HepG2 (cell line): ENCODE measurements around the gene CASKIN1. TPM values are rescaled to one million over a fixed set of nuclear protein-coding genes. Genes with fewer than 3 reads are reported as not detected.

ENCODE experiments used
- HNRNPL ChIP-seq: fragments of 200-400 bp; formaldehyde crosslinking; IDR thresholded peaks from 2 replicates; pipeline ENCODE4 v1.6.1; 2017; ENCODE audit warnings: mild to moderate bottlenecking, low read depth, low read length
- HOXA3 ChIP-seq: sonication (generic); formaldehyde crosslinking; IDR thresholded peaks from 2 replicates; pipeline ENCODE4 v1.5.0; 2020; ENCODE audit warnings: missing genetic modification reagents
- MBNL3 ChIP-seq: fragments of 250-450 bp; sonication (Bioruptor Pico); conservative IDR thresholded peaks from 2 replicates; pipeline ENCODE4 v1.8.0; 2022; ENCODE audit warnings: mild to moderate bottlenecking, inconsistent platforms
- RBM22 ChIP-seq: fragments of 200-400 bp; formaldehyde crosslinking; optimal IDR thresholded peaks from 2 replicates; pipeline ENCODE3; 2017; ENCODE audit warnings: mild to moderate bottlenecking, low read length, moderate library complexity
- SOX13 ChIP-seq, 3 experiments: fragments of 450-650 bp in 1 of 3; sonication (generic) in 1 of 3; formaldehyde crosslinking in 1 of 3; IDR thresholded peaks in 2 of 3; conservative IDR thresholded peaks in 1 of 3; 2 replicates each; pipeline versions ENCODE4 v1.5.0 to v1.6.1; 2016 to 2020; ENCODE audit warnings: antibody characterized with exemption in 1 of 3, mild to moderate bottlenecking in 1 of 3, missing compliant biosample characterization in 1 of 3, missing genetic modification reagents in 1 of 3, moderate library complexity in 1 of 3
- SRSF1 ChIP-seq: fragments of 200-400 bp; formaldehyde crosslinking; optimal IDR thresholded peaks from 2 replicates; pipeline ENCODE3; 2017; ENCODE audit warnings: mild to moderate bottlenecking, low read depth, low read length, moderate library complexity
- SRY ChIP-seq: sonication (generic); formaldehyde crosslinking; IDR thresholded peaks from 2 replicates; pipeline ENCODE4 v1.8.0; 2022; ENCODE audit warnings: mild to moderate bottlenecking, missing genetic modification reagents
- ZFP90 ChIP-seq: sonication (generic); formaldehyde crosslinking; IDR thresholded peaks from 2 replicates; pipeline ENCODE4 v1.8.0; 2022; ENCODE audit warnings: missing genetic modification reagents, mild to moderate bottlenecking, inconsistent platforms, borderline replicate concordance
- ZFYVE20 ChIP-seq: sonication (generic); formaldehyde crosslinking; IDR thresholded peaks from 2 replicates; pipeline ENCODE4 v1.8.0; 2023; ENCODE audit warnings: low read depth, mild to moderate bottlenecking, moderate library complexity, missing genetic modification reagents, borderline replicate concordance
- ZNF101 ChIP-seq: sonication (generic); formaldehyde crosslinking; IDR thresholded peaks from 2 replicates; pipeline ENCODE4 v1.4.0; 2020; ENCODE audit warnings: mild to moderate bottlenecking, low read depth, missing genetic modification reagents, borderline replicate concordance
- ZNF136 ChIP-seq: sonication (generic); formaldehyde crosslinking; IDR thresholded peaks from 2 replicates; pipeline ENCODE4 v1.8.1; 2022; ENCODE audit warnings: low read depth, mild to moderate bottlenecking, moderate library complexity, missing genetic modification reagents
- ZNF3 ChIP-seq: IDR thresholded peaks from 2 replicates; pipeline ENCODE4 v1.7.0; 2017; ENCODE audit warnings: inconsistent platforms
- ZNF703 ChIP-seq: sonication (generic); formaldehyde crosslinking; IDR thresholded peaks from 2 replicates; pipeline ENCODE4 v1.5.1; 2020; ENCODE audit warnings: missing genetic modification reagents, mild to moderate bottlenecking, moderate library complexity, borderline replicate concordance
- ZNF75D ChIP-seq: sonication (generic); formaldehyde crosslinking; IDR thresholded peaks from 2 replicates; pipeline ENCODE4 v1.8.1; 2023; ENCODE audit warnings: missing genetic modification reagents, mild to moderate bottlenecking, borderline replicate concordance
- ZNF83 ChIP-seq: sonication (generic); formaldehyde crosslinking; IDR thresholded peaks from 2 replicates; pipeline ENCODE4 v1.4.0; 2020; ENCODE audit warnings: missing genetic modification reagents, mild to moderate bottlenecking, borderline replicate concordance
- polyA plus RNA-seq, 8 experiments: library from polyadenylated mRNA; depleted of rRNA in 3 of 8; stranded (reverse) in 7 of 8; unstranded in 1 of 8; fragments of >200 nt; fragmentation: Illumina TruSeq in 4 of 8; extraction: Trizol in 4 of 8; gene quantifications; 2 replicates each; pipeline versions ENCODE4 v1.2.1 to v1.2.3, GENCODE V29; 2011 to 2016; ENCODE audit warnings: low read depth in 4 of 8, missing spikeins in 1 of 8, mixed read lengths in 1 of 8; ENCODE audit not compliant: insufficient read depth in 1 of 8
- total RNA-seq, 5 experiments: library from RNA; depleted of rRNA; stranded (reverse); fragments of >200 nt; fragmentation: Illumina TruSeq; extraction: Trizol; gene quantifications; 2 replicates each; pipeline ENCODE4 v1.2.3, GENCODE V29; 2016; ENCODE audit warnings: low read depth in 1 of 5
- TF ChIP-seq, protein P1 (sequence below): sonication (generic); formaldehyde crosslinking; IDR thresholded peaks from 2 replicates; pipeline ENCODE4 v1.5.0; 2020; ENCODE audit warnings: mild to moderate bottlenecking, missing genetic modification reagents, borderline replicate concordance
- TF ChIP-seq, protein P2 (sequence below): sonication (generic); formaldehyde crosslinking; IDR thresholded peaks from 2 replicates; pipeline ENCODE4 v1.9.0; 2022; ENCODE audit warnings: missing genetic modification reagents, mild to moderate bottlenecking, borderline replicate concordance
- TF ChIP-seq, protein P3 (sequence below): sonication (generic); formaldehyde crosslinking; IDR thresholded peaks from 2 replicates; pipeline ENCODE4 v1.5.0; 2020; ENCODE audit warnings: missing genetic modification reagents

The CASKIN1 gene
- total and polyA plus RNA-seq, 2 of the 13 experiments (the other 11 are each of a cell fraction or from before 2014, with no cell fraction given) = 1.2 to 2.2 TPM

DNA sequence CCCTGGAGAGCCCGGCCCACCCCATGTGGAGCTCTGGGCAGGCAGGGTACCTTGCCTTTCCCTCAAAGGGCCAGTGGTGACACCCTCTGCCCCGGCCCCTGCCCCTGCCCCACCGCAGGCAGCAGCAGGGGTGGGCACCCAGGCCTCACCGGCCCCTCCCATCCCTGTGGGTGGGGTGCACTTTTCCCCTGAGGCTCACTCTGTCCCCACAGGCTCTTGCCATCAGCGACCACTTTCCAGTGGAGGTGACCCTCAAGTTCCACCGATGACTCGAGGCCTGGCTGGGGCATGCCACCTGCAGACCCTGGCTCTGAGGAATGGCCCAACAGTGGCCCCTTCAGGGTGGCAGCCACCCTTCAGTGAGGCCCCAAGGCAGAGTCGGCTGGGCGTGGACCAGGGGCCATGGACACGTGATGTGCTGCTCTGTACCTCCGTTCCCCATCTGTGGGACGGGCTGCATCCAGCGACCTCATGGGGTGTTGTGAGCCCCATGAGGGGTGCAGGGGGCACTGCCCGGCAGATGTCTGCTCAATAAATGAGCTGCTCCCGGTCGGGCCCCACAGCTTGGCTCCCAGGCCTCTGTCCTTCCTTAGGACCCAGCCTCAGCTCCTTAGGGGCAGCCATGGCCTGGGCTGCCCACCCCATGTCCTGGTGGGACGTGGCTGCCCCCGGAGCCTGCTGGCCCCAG, 41.9 kb upstream of the CASKIN1 start (continued):
- TF ChIP-seq, protein P1, sequence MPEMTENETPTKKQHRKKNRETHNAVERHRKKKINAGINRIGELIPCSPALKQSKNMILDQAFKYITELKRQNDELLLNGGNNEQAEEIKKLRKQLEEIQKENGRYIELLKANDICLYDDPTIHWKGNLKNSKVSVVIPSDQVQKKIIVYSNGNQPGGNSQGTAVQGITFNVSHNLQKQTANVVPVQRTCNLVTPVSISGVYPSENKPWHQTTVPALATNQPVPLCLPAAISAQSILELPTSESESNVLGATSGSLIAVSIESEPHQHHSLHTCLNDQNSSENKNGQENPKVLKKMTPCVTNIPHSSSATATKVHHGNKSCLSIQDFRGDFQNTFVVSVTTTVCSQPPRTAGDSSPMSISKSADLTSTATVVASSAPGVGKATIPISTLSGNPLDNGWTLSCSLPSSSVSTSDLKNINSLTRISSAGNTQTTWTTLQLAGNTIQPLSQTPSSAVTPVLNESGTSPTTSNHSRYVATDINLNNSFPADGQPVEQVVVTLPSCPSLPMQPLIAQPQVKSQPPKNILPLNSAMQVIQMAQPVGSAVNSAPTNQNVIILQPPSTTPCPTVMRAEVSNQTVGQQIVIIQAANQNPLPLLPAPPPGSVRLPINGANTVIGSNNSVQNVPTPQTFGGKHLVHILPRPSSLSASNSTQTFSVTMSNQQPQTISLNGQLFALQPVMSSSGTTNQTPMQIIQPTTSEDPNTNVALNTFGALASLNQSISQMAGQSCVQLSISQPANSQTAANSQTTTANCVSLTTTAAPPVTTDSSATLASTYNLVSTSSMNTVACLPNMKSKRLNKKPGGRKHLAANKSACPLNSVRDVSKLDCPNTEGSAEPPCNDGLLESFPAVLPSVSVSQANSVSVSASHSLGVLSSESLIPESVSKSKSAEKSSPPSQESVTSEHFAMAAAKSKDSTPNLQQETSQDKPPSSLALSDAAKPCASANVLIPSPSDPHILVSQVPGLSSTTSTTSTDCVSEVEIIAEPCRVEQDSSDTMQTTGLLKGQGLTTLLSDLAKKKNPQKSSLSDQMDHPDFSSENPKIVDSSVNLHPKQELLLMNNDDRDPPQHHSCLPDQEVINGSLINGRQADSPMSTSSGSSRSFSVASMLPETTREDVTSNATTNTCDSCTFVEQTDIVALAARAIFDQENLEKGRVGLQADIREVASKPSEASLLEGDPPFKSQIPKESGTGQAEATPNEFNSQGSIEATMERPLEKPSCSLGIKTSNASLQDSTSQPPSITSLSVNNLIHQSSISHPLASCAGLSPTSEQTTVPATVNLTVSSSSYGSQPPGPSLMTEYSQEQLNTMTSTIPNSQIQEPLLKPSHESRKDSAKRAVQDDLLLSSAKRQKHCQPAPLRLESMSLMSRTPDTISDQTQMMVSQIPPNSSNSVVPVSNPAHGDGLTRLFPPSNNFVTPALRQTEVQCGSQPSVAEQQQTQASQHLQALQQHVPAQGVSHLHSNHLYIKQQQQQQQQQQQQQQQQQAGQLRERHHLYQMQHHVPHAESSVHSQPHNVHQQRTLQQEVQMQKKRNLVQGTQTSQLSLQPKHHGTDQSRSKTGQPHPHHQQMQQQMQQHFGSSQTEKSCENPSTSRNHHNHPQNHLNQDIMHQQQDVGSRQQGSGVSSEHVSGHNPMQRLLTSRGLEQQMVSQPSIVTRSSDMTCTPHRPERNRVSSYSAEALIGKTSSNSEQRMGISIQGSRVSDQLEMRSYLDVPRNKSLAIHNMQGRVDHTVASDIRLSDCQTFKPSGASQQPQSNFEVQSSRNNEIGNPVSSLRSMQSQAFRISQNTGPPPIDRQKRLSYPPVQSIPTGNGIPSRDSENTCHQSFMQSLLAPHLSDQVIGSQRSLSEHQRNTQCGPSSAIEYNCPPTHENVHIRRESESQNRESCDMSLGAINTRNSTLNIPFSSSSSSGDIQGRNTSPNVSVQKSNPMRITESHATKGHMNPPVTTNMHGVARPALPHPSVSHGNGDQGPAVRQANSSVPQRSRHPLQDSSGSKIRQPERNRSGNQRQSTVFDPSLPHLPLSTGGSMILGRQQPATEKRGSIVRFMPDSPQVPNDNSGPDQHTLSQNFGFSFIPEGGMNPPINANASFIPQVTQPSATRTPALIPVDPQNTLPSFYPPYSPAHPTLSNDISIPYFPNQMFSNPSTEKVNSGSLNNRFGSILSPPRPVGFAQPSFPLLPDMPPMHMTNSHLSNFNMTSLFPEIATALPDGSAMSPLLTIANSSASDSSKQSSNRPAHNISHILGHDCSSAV = no peak
- TF ChIP-seq ZNF136 (no peak), ZNF3 (CRISPR knock-in tag) (no peak), ZFP90 (CRISPR knock-in tag) (no peak), RBM22 (peak; percentile 92), ZNF703 (CRISPR knock-in tag) (no peak), ZNF75D (CRISPR knock-in tag) (no peak), ZFYVE20 (CRISPR knock-in tag) (no peak), ZNF83 (CRISPR knock-in tag) (no peak), SRSF1 (no peak), ZNF101 (CRISPR knock-in tag) (no peak), HNRNPL (peak; percentile 80), HOXA3 (CRISPR knock-in tag) (peak; percentile 1), SOX13 (IDR thresholded peaks at IDR 0.05) (no peak), SOX13 (CRISPR knock-in tag; conservative IDR thresholded peaks at IDR 0.05 in 1 of 2, IDR thresholded peaks at IDR 0.05 in 1 of 2) (no peak), MBNL3 (CRISPR knock-in tag) (no peak), SRY (CRISPR knock-in tag) (no peak)
- TF ChIP-seq, protein P2, sequence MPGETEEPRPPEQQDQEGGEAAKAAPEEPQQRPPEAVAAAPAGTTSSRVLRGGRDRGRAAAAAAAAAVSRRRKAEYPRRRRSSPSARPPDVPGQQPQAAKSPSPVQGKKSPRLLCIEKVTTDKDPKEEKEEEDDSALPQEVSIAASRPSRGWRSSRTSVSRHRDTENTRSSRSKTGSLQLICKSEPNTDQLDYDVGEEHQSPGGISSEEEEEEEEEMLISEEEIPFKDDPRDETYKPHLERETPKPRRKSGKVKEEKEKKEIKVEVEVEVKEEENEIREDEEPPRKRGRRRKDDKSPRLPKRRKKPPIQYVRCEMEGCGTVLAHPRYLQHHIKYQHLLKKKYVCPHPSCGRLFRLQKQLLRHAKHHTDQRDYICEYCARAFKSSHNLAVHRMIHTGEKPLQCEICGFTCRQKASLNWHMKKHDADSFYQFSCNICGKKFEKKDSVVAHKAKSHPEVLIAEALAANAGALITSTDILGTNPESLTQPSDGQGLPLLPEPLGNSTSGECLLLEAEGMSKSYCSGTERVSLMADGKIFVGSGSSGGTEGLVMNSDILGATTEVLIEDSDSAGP (CRISPR knock-in tag) = peak; percentile 40; the same call in 1 of the 2 replicates
- TF ChIP-seq, protein P3, sequence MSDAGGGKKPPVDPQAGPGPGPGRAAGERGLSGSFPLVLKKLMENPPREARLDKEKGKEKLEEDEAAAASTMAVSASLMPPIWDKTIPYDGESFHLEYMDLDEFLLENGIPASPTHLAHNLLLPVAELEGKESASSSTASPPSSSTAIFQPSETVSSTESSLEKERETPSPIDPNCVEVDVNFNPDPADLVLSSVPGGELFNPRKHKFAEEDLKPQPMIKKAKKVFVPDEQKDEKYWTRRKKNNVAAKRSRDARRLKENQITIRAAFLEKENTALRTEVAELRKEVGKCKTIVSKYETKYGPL (CRISPR knock-in tag) = no peak
